Left lung (tissue), 10 donors: ENCODE results near the gene MBNL3. TPM values are rescaled to one million over a fixed set of nuclear protein-coding genes. Genes with fewer than 3 reads are reported as not detected.

Experiments used
- ATAC-seq: fragments of 200-7000 bp; cut with Tn5 transposase; one replicate; pipeline ENCODE4 v1.9.1; 2020; ENCODE audit warnings: moderate library complexity
- DNase-seq, 4 donors: peaks; one replicate each; pipeline ENCODE4 v3.0.0-alpha.2; 2013 to 2020
- H3K27ac ChIP-seq, 2 donors: fragments of 200-600 bp; sonication (generic) in 1 of 2; one replicate each; pipeline versions ENCODE4 v1.5.0 to v1.8.0; 2020 to 2021
- H3K27me3 ChIP-seq, 2 donors: fragments of 200-600 bp; sonication (generic) in 1 of 2; one replicate each; pipeline versions ENCODE4 v1.5.0 to v1.8.0; 2020 to 2021
- H3K36me3 ChIP-seq, 2 donors: fragments of 200-600 bp; sonication (generic) in 1 of 2; one replicate each; pipeline versions ENCODE4 v1.5.0 to v1.8.0; 2020 to 2021
- H3K4me1 ChIP-seq, 2 donors: fragments of 200-600 bp; one replicate each; pipeline ENCODE4 v1.8.0; 2021
- H3K4me3 ChIP-seq, 2 donors: fragments of 200-600 bp; sonication (generic) in 1 of 2; one replicate each; pipeline versions ENCODE4 v1.5.0 to v1.8.0; 2020 to 2021; ENCODE audit warnings: mild to moderate bottlenecking in 1 of 2
- H3K9me3 ChIP-seq, 2 donors: fragments of 200-600 bp; sonication (generic) in 1 of 2; one replicate each; pipeline versions ENCODE4 v1.5.0 to v1.8.0; 2020 to 2021
- intact Hi-C, 2 donors: fragments of 100-400 bp; cut with DNase I; formaldehyde crosslinking; loops; one replicate each; pipeline versions ENCODE4 v1.11.2 to v1.14.2; 2022
- polyA plus RNA-seq, 6 donors: library from polyadenylated mRNA; unstranded; fragments of 120-200 nt; gene quantifications; one replicate each; pipeline ENCODE4 v1.2.1, GENCODE V29; 2013; ENCODE audit not compliant: insufficient read length in 6 of 6
- total RNA-seq, 2 donors: library from RNA; stranded (reverse); fragmentation: NEBNext Ultra II Directional; extraction: Animal tissue kit (Norgen Biotek cat#: 25700); gene quantifications; one replicate each; pipeline ENCODE4 v1.2.1, GENCODE V29; 2021
- TF ChIP-seq, protein P1 (sequence below), 2 donors: fragments of 200-600 bp; sonication (generic) in 1 of 2; IDR thresholded peaks; one replicate each; pipeline versions ENCODE4 v1.5.0 to v1.8.0; 2021; ENCODE audit warnings: antibody characterized with exemption in 2 of 2
- donor health status: DM: no; HTN: yes; CAD: no.
- donor health status: DM: no; HTN: no; CAD: no.

The MBNL3 gene
- total and polyA plus RNA-seq, 8 donors, result 17.9 to 22.6 (median 20.6) TPM

DNA sequence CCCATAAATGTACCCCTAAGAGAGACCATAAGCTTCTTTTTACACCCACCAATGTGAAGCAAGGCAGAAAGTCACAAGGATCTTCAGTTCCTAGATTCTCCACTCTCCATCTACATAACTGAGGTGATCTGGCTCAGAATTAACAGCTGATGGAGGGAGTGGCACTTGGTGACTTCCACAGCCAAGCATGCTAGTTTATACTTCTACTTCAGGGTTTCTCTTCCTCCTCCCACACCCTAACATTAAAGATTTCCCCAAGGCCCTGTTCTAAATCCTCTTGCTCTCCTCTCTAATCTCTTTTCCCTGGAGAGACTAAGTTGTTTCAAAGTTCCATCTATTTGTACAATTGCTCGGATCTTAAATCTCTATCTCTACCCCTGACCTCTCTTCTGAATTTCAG, 81.1 kb downstream of the MBNL3 start:
- ATAC-seq (no peak), DNase-seq (no peak)
- Histone ChIP-seq H3K4me1 (no peaks in the 10 kb centered on the region), H3K36me3 (no peaks in the 10 kb centered on the region), H3K27ac (no peak overlapping the region), H3K27me3 (no peaks in the 10 kb centered on the region), H3K4me3 (no peak overlapping the region), H3K9me3 (no peaks in the 10 kb centered on the region)
- TF ChIP-seq, protein P1, sequence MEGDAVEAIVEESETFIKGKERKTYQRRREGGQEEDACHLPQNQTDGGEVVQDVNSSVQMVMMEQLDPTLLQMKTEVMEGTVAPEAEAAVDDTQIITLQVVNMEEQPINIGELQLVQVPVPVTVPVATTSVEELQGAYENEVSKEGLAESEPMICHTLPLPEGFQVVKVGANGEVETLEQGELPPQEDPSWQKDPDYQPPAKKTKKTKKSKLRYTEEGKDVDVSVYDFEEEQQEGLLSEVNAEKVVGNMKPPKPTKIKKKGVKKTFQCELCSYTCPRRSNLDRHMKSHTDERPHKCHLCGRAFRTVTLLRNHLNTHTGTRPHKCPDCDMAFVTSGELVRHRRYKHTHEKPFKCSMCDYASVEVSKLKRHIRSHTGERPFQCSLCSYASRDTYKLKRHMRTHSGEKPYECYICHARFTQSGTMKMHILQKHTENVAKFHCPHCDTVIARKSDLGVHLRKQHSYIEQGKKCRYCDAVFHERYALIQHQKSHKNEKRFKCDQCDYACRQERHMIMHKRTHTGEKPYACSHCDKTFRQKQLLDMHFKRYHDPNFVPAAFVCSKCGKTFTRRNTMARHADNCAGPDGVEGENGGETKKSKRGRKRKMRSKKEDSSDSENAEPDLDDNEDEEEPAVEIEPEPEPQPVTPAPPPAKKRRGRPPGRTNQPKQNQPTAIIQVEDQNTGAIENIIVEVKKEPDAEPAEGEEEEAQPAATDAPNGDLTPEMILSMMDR (IDR thresholded peaks at IDR 0.05), result no peak
- intact Hi-C loops, result no loop called here

DNA sequence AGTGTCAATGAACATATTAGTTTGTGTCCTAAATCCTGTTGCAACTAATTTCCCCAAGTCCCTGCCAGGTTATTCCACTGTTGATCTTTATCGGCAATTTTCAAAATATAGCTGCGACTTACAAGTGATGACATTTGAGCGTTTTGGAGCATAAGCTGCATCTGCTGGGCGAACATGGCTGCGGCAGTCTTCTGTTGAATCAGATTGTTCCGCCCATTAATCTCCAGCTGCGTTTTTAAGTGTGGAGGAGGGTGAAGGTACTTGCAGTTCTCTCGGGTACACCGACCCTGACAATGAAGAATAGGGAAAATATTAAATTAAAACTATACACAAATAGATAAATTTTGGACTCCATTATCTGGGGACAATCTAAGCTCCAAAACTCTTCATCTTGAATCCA, 82.7 kb downstream of the MBNL3 start:
- Histone ChIP-seq H3K27ac (no peak overlapping the region), H3K9me3 (no peaks in the 10 kb centered on the region), H3K36me3 (no peaks in the 10 kb centered on the region), H3K27me3 (peaks cover 0 to 1% of the 10 kb centered on the region in 2 donors), H3K4me3 (no peak overlapping the region), H3K4me1 (no peaks in the 10 kb centered on the region)
- ATAC-seq (no peak), DNase-seq (no peak)
- TF ChIP-seq, protein P1 (IDR thresholded peaks at IDR 0.05), result no peak
- intact Hi-C loops, result no loop called here

DNA sequence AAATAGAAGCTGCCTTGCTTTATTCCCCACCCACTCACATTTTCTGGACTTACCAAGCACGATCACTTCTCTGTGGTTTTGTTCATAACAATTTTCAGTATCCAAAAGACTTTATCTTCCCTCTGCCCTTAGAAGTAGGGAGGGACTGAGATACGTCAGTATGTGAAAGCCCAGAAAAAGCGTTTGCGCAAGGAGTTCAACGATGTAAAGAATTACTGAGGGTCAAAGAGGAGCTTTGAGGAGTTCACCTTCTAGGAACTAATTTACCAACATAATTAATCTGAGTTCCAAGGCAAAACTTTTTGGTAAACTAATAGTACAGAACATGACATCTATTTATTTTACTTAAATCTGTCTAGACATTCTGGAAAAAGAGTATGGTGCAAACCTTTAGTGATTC, 84.6 kb downstream of the MBNL3 start:
- no peak overlapping the region for H3K27ac ChIP-seq
- TF ChIP-seq, protein P1 (IDR thresholded peaks at IDR 0.05), result no peak
- no peaks in the 10 kb centered on the region for H3K4me1 ChIP-seq
- ATAC-seq (no peak), DNase-seq (no peak)
- H3K27me3 ChIP-seq, result peaks cover 0 to 6% of the 10 kb centered on the region in 2 donors
- H3K4me3 ChIP-seq, result no peak overlapping the region
- no peaks in the 10 kb centered on the region for H3K36me3 ChIP-seq
- H3K9me3 ChIP-seq, result no peaks in the 10 kb centered on the region
- intact Hi-C loops, result no loop called here

DNA sequence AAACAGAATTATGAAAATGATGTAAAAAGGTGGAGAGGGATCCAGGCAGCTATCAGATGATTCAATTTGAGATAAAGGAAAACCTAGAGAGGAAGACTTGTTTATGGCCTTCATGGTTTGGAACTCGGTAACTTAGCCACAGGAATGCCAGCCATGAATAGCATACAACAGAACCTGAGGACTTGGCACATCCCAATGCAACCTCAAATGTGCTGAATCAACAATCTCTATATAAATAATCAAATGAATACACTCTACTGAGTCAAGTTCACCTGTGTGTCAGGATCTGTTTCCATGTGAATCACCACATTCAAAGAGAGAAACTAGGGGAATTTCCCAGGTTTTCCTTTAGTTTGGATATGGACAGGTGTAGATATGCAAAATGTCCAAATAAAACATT, 86.9 kb downstream of the MBNL3 start:
- no peaks in the 10 kb centered on the region for H3K4me1 ChIP-seq
- H3K4me3 ChIP-seq, result no peak overlapping the region
- H3K27ac ChIP-seq, result no peak overlapping the region
- DNase-seq (no peak), ATAC-seq (no peak)
- TF ChIP-seq, protein P1 (IDR thresholded peaks at IDR 0.05), result no peak
- H3K36me3 ChIP-seq, result no peaks in the 10 kb centered on the region
- intact Hi-C loops, result no loop called here
- H3K27me3 ChIP-seq, result peaks cover 0 to 9% of the 10 kb centered on the region in 2 donors
- no peaks in the 10 kb centered on the region for H3K9me3 ChIP-seq

DNA sequence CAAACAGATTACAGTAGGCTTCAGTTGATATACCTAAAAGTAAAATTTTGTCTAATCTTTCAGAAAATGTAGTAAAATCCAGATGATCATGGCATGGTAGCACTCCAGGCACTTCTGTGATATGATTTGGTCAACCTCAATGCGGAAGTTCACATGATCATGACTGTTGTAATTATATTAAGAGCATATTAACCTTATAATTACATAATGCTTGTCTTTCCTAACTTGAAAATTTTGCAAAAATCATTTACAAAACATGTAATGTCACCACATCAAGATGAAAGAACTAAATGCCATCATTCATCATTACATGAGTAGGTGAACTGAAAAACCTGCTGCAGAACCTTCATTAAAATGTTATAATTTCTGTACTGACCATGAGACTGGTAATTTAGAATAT, 88.1 kb downstream of the MBNL3 start:
- H3K36me3 ChIP-seq, result no peaks in the 10 kb centered on the region
- no peaks in the 10 kb centered on the region for H3K9me3 ChIP-seq
- ATAC-seq, result no peak
- no peak overlapping the region for H3K27ac ChIP-seq
- no peak overlapping the region for H3K4me3 ChIP-seq
- H3K27me3 ChIP-seq, result peaks cover 0 to 9% of the 10 kb centered on the region in 2 donors
- intact Hi-C loops, result no loop called here
- TF ChIP-seq, protein P1 (IDR thresholded peaks at IDR 0.05), result no peak
- H3K4me1 ChIP-seq, result no peaks in the 10 kb centered on the region
- DNase-seq, result no peak
